Gastroesophageal sphincter (tissue), 4 donors: ENCODE measurements around the gene SYTL2. TPM values are rescaled to one million over a fixed set of nuclear protein-coding genes. Genes with fewer than 3 reads are reported as not detected.

Experiments used
- ATAC-seq: fragments of 150-250 bp; one replicate; pipeline ENCODE4 v1.9.1; 2016; ENCODE audit warnings: mild to moderate bottlenecking, moderate library complexity
- H3K27ac ChIP-seq, 4 donors: fragments of 200-600 bp; sonication (generic) in 3 of 4; 1 replicate in 3 of 4; 2 replicates in 1 of 4; pipeline ENCODE4 v1.5.1; 2016 to 2019
- H3K27me3 ChIP-seq: fragments of 200-600 bp; sonication (generic); one replicate; pipeline ENCODE4 v1.5.1; 2019
- H3K36me3 ChIP-seq, 2 donors: fragments of 200-600 bp; sonication (generic); one replicate each; pipeline ENCODE4 v1.5.1; 2019; ENCODE audit warnings: control low read depth in 1 of 2
- H3K4me1 ChIP-seq, 3 donors: fragments of 200-600 bp; sonication (generic); 1 replicate in 2 of 3; 2 replicates in 1 of 3; pipeline ENCODE4 v1.5.1; 2016 to 2019; ENCODE audit warnings: control low read depth in 2 of 3
- H3K4me3 ChIP-seq, 2 donors: fragments of 200-600 bp; sonication (generic); one replicate each; pipeline ENCODE4 v1.5.1; 2019; ENCODE audit warnings: mild to moderate bottlenecking in 1 of 2, moderate library complexity in 1 of 2
- H3K9me3 ChIP-seq, 3 donors: fragments of 200-600 bp; sonication (generic); one replicate each; pipeline ENCODE4 v1.5.1; 2017 to 2019; ENCODE audit warnings: control low read depth in 2 of 3
- EP300 ChIP-seq: sonication (generic); formaldehyde crosslinking; IDR thresholded peaks from one replicate; pipeline ENCODE4 v1.6.1; 2017; ENCODE audit warnings: antibody characterized with exemption, mild to moderate bottlenecking
- POLR2A ChIP-seq, 2 donors: fragments of 450-650 bp; IDR thresholded peaks; one replicate each; pipeline ENCODE4 v1.6.1; 2017; ENCODE audit warnings: antibody characterized with exemption in 2 of 2, mild to moderate bottlenecking in 2 of 2, moderate library complexity in 1 of 2
- POLR2AphosphoS5 ChIP-seq: sonication (generic); formaldehyde crosslinking; IDR thresholded peaks from one replicate; pipeline ENCODE4 v1.6.1; 2017; ENCODE audit warnings: antibody characterized with exemption
- WGBS, 2 donors: methylation state at CpG; one replicate each; pipeline ENCODE4 v1.1.5; 2018; ENCODE audit warnings: low coverage in 1 of 2; 5-methylcytosine and 5-hydroxymethylcytosine counted together
- total RNA-seq, 4 donors: library from RNA; depleted of rRNA; stranded (reverse); fragments of >200 nt; gene quantifications; one replicate each; pipeline ENCODE4 v1.1.0, GENCODE V29; 2016
- TF ChIP-seq, protein P1 (sequence below), 4 experiments: fragments of 200-600 bp in 2 of 4; fragments of 450-650 bp in 2 of 4; sonication (generic) in 1 of 4; IDR thresholded peaks; one replicate each; pipeline ENCODE4 v1.5.1; 2017 to 2019; ENCODE audit warnings: antibody characterized with exemption in 4 of 4, mild to moderate bottlenecking in 2 of 4, moderate library complexity in 2 of 4

SYTL2 gene
- total RNA-seq, 4 donors from 2014 or later: 4.7 to 23.6 (median 8.4) TPM

- H3K36me3 ChIP-seq: no peaks in the 10 kb centered on the region
- no peak overlapping the region for H3K27ac ChIP-seq
- TF ChIP-seq EP300: no peak
- TF ChIP-seq, protein P1, sequence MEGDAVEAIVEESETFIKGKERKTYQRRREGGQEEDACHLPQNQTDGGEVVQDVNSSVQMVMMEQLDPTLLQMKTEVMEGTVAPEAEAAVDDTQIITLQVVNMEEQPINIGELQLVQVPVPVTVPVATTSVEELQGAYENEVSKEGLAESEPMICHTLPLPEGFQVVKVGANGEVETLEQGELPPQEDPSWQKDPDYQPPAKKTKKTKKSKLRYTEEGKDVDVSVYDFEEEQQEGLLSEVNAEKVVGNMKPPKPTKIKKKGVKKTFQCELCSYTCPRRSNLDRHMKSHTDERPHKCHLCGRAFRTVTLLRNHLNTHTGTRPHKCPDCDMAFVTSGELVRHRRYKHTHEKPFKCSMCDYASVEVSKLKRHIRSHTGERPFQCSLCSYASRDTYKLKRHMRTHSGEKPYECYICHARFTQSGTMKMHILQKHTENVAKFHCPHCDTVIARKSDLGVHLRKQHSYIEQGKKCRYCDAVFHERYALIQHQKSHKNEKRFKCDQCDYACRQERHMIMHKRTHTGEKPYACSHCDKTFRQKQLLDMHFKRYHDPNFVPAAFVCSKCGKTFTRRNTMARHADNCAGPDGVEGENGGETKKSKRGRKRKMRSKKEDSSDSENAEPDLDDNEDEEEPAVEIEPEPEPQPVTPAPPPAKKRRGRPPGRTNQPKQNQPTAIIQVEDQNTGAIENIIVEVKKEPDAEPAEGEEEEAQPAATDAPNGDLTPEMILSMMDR (IDR thresholded peaks at IDR 0.05): no peak
- TF ChIP-seq POLR2AphosphoS5: no peak
- TF ChIP-seq POLR2A (IDR thresholded peaks at IDR 0.05): no peak
- no peaks in the 10 kb centered on the region for H3K4me1 ChIP-seq
- H3K9me3 ChIP-seq: no peaks in the 10 kb centered on the region
- H3K27me3 ChIP-seq: no peaks in the 10 kb centered on the region
- H3K4me3 ChIP-seq: no peak overlapping the region
- no peak for ATAC-seq
- WGBS, 2 donors: 60 to 65% methylated on average over 5 of the region's 5 CpGs
These were observed 75.0 kb downstream of the SYTL2 start for GRCh38 chr11:85735876-85736460.

DNA sequence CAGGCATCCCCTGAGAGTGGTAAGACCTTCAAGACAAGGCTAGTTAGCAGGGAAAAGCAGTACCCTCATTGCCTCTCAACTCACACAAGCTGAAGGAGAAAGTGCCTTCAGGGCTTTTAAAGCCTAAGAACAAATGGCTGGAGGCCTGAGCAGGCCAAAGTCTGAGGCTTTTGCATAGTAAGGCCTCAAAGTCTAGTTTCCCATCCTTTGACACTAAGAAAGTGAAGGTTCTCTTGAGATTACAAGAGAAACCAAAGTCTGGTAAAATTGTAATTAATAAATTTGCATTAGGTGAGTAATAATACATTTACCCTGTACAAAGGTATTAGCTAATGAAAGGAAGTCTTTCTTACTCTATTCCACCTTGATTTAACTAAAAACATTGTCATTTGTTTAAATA is 78.0 kb downstream of the SYTL2 start:
- Histone ChIP-seq H3K4me1 (no peaks in the 10 kb centered on the region), H3K4me3 (no peak overlapping the region), H3K27me3 (no peaks in the 10 kb centered on the region), H3K9me3 (no peaks in the 10 kb centered on the region), H3K36me3 (no peaks in the 10 kb centered on the region), H3K27ac (no peak overlapping the region)
- no peak for ATAC-seq
- TF ChIP-seq, protein P1 (IDR thresholded peaks at IDR 0.05): no peak
- TF ChIP-seq POLR2A (IDR thresholded peaks at IDR 0.05) (no peak), POLR2AphosphoS5 (no peak)

GRCh38 chr11:85726381-85726780 is 84.6 kb downstream of the SYTL2 start:
- Histone ChIP-seq H3K4me3 (no peak overlapping the region), H3K4me1 (no peaks in the 10 kb centered on the region), H3K27me3 (no peaks in the 10 kb centered on the region), H3K27ac (no peak overlapping the region), H3K9me3 (no peaks in the 10 kb centered on the region), H3K36me3 (no peaks in the 10 kb centered on the region)
- WGBS, 2 donors: 88 to 96% methylated on average over 3 of the region's 3 CpGs
- TF ChIP-seq POLR2AphosphoS5 (no peak), EP300 (no peak), POLR2A (IDR thresholded peaks at IDR 0.05) (no peak)
- TF ChIP-seq, protein P1 (IDR thresholded peaks at IDR 0.05): no peak
- ATAC-seq: no peak

DNA sequence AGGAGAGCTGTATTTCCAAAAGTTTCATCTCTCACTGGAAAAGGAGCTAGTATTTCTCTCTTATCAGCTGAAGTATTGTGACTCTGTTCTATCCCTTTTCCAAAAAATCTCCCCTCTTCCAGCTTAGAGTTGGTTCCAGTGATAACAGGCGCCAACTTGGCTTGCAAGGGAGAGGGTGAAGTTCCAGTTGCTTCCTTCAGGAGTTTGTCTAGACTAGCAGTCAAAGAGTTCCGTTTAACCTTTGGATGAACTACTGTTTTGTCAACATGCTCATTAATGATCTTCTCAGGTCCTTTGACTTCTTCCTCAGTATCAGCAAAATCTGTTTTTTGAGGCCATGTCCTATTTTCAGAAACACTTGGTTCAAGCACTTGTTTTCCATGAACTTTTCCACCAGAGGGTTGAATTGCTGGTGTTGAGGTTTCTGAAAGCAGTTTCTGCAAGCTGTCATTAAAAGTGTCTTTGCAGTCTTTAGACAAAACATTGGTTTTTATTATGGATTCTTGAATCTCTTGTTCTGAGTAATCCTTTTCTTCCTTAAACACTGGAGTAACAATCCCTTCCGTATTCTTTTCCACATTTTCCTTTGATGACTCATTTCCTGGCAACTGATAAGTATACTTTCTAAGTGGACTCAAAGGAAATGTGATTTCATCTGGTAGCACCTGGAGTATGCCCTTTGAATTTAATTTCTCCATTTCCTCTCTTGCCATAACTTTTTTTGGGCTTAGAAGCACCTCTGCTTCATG is 85.3 kb downstream of the SYTL2 start:
- Histone ChIP-seq H3K27me3 (no peaks in the 10 kb centered on the region), H3K4me1 (no peaks in the 10 kb centered on the region), H3K36me3 (no peaks in the 10 kb centered on the region), H3K27ac (no peak overlapping the region), H3K9me3 (no peaks in the 10 kb centered on the region), H3K4me3 (no peak overlapping the region)
- WGBS, 2 donors: 38 to 74% methylated on average over 2 to 3 of the region's 3 CpGs
- no peak for ATAC-seq
- TF ChIP-seq, protein P1 (IDR thresholded peaks at IDR 0.05): no peak
- TF ChIP-seq EP300: no peak
- no peak for TF ChIP-seq POLR2A (IDR thresholded peaks at IDR 0.05)
- no peak for TF ChIP-seq POLR2AphosphoS5
